Mesothelial cell of epicardium (in vitro differentiated cells): ENCODE measurements around the gene CMSS1. TPM values are rescaled to one million over a fixed set of nuclear protein-coding genes. Genes with fewer than 3 reads are reported as not detected.

Experiments
- DNase-seq, 2 experiments: peaks; one replicate each; pipeline ENCODE4 v3.0.0; 2021; ENCODE audit warnings: low spot score in 2 of 2; ENCODE audit not compliant: unreplicated experiment in 2 of 2
- H3K27ac Mint-ChIP-seq: 2 replicates; pipeline ENCODE4 v1.8.0; 2021; ENCODE audit warnings: mixed read lengths
- H3K27me3 Mint-ChIP-seq: 2 replicates; pipeline ENCODE4 v1.8.0; 2021; ENCODE audit warnings: low read depth, mixed read lengths
- H3K36me3 Mint-ChIP-seq: 2 replicates; pipeline ENCODE4 v1.8.0; 2021; ENCODE audit warnings: mixed read lengths
- H3K4me1 Mint-ChIP-seq: 2 replicates; pipeline ENCODE4 v1.8.0; 2021; ENCODE audit warnings: mixed read lengths
- H3K4me3 Mint-ChIP-seq: 2 replicates; pipeline ENCODE4 v1.8.0; 2021; ENCODE audit warnings: mild to moderate bottlenecking, moderate library complexity, mixed read lengths
- H3K9me3 Mint-ChIP-seq: 2 replicates; pipeline ENCODE4 v1.8.0; 2021; ENCODE audit warnings: mixed read lengths
- CTCF ChIP-seq: fragments of 200-600 bp; sonication (generic); IDR thresholded peaks from one replicate; pipeline ENCODE4 v1.5.0; 2021; ENCODE audit warnings: antibody characterized with exemption; ENCODE audit not compliant: unreplicated experiment
- total RNA-seq: library from RNA; stranded (reverse); gene quantifications from 3 replicates; pipeline ENCODE4 v1.2.1, GENCODE V29; 2021

Gene CMSS1
- total RNA-seq, 1 donor from 2014 or later, result 30.0 TPM

DNA sequence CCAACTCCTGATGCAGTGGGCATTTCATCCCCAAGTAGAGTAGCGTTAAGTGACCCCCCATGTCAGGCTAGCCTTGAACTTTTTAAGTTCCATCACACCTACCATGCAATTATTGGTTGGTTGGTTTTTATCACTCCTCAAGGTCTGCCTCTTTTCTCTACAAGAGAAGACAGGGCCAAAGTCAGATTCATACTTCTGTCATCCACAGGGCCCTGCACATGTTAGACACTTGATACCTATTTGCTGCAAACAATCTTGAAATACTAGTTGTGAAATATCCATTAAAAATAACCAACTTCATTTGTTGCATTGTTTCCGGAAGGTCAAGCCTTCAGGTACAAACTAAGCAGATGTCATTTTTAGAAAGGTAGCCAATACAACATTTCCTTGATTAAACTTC lies 1.2 kb downstream of the CMSS1 start:
- no peaks in the 10 kb centered on the region for H3K9me3 Mint-ChIP-seq
- H3K36me3 Mint-ChIP-seq, result no peaks in the 10 kb centered on the region
- H3K4me1 Mint-ChIP-seq, result peaks cover 25% of the 10 kb centered on the region
- no peaks in the 10 kb centered on the region for H3K27me3 Mint-ChIP-seq
- DNase-seq, result no peak
- H3K4me3 Mint-ChIP-seq, result peak overlapping the region; percentile 93
- H3K27ac Mint-ChIP-seq, result no peak overlapping the region
- TF ChIP-seq CTCF, result no peak

GRCh38 chr3:99823723-99824711 lies 6.4 kb downstream of the CMSS1 start:
- no peaks in the 10 kb centered on the region for H3K9me3 Mint-ChIP-seq
- no peak overlapping the region for H3K27ac Mint-ChIP-seq
- H3K36me3 Mint-ChIP-seq, result no peaks in the 10 kb centered on the region
- no peak overlapping the region for H3K4me3 Mint-ChIP-seq
- DNase-seq, result no peak
- H3K27me3 Mint-ChIP-seq, result peaks cover 1% of the 10 kb centered on the region
- no peak for TF ChIP-seq CTCF
- peaks cover 10% of the 10 kb centered on the region for H3K4me1 Mint-ChIP-seq

- H3K27me3 Mint-ChIP-seq, result peaks cover 1% of the 10 kb centered on the region
- no peak overlapping the region for H3K4me3 Mint-ChIP-seq
- no peak for TF ChIP-seq CTCF
- no peak overlapping the region for H3K27ac Mint-ChIP-seq
- no peaks in the 10 kb centered on the region for H3K36me3 Mint-ChIP-seq
- DNase-seq, result no peak
- peaks cover 7% of the 10 kb centered on the region for H3K4me1 Mint-ChIP-seq
- no peaks in the 10 kb centered on the region for H3K9me3 Mint-ChIP-seq
Measured at GRCh38 chr3:99825004-99825640, 7.5 kb downstream of the CMSS1 start.

DNA sequence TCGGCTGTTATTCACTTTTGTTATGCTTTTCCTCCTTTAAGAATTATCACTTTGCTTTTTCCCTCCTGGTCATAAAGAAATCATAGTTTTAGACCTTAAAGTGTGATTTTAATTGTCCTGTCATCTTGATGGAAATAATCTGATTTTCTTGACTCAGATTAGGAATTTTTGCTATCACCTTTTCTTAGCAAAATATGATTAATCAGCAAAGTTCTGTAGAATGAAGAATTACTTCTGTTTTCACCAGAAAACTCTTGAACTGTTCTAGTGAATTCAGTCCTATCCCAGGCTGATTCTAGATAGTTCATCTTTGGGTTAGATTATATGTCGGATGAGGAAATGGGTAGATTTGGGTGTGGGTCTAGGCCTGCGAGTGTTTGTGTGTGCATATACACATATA lies 12.2 kb downstream of the CMSS1 start:
- Mint-ChIP-seq H3K9me3 (no peaks in the 10 kb centered on the region), H3K4me1 (peaks cover 5% of the 10 kb centered on the region), H3K36me3 (no peaks in the 10 kb centered on the region), H3K4me3 (no peak overlapping the region), H3K27ac (no peak overlapping the region), H3K27me3 (peaks cover 1% of the 10 kb centered on the region)
- no peak for DNase-seq
- TF ChIP-seq CTCF, result no peak

DNA sequence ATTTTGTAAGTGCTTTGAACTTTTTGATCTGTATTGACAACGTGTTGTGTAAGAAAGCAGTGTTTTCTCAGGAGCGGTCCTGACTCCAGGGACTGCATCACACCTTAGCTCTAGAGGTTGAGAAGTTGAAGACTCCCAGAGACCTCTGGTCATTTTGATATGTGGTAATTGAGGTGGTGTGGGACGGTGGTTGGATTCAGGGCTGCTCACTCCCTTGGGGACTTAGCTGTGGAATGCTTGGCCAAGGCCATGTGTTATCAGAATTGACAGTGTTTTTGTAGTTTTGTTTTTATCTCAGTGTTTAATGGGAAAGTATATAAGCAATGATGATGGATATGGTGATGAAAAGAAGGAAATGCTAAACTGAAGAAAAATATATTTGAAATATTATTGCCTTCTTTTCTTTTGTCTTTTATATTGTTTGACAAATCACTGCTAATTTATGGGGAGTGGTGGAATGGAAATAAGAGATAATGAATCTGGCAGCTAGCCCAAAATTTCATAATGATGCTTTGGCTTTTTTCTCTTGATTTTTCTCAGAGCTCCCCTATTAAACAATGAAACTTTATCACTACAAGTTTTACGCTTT lies 16.0 kb downstream of the CMSS1 start:
- Mint-ChIP-seq H3K27me3 (peaks cover under 1% of the 10 kb centered on the region), H3K4me1 (no peaks in the 10 kb centered on the region), H3K36me3 (no peaks in the 10 kb centered on the region), H3K4me3 (no peak overlapping the region), H3K9me3 (no peaks in the 10 kb centered on the region), H3K27ac (peak overlapping the region; percentile 41)
- DNase-seq, result no peak
- TF ChIP-seq CTCF, result no peak
